ENCODE data around the gene VAMP5.

VAMP5 gene

DNA sequence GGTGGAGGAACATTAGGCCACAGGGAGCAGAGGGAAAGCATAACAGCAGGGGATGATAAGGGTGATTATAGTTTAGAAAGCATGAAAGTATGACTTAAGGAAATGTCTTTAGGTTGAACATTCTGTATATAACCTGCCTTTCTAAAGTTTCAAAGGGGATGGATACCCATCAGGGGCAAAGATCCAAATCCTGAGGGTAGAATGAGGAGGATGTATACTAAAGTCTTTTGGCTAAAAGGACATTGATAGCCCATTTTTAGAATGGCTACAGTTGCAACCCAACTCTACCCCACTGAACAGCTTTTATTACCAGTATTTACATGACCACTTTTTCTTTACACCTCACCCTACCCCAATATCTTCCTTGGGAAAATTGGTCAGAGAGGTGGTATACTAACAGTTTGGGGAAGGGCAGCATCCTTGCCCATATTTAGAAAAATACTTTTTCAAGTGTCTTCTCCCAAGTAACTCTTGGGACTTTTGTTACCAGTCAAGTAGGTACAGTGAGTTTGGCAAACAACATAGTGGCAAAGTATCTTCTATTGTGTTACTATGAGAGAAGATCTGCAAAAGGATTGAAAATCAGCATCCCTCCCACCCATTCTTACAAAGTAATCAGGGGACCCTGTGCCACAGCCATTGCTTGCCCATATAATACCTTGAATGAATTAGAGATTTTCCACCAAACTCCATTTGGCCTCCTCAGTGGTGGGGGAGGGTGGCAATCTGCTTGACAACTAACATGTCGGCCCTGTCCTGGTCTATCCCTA is 37.0 kb upstream of the VAMP5 start:
- no peak for DNase-seq (ENCODE audit: low read depth)
- no peak overlapping the region for H3K4me3 ChIP-seq (ENCODE audit: low read length)
- TF ChIP-seq, protein P1, sequence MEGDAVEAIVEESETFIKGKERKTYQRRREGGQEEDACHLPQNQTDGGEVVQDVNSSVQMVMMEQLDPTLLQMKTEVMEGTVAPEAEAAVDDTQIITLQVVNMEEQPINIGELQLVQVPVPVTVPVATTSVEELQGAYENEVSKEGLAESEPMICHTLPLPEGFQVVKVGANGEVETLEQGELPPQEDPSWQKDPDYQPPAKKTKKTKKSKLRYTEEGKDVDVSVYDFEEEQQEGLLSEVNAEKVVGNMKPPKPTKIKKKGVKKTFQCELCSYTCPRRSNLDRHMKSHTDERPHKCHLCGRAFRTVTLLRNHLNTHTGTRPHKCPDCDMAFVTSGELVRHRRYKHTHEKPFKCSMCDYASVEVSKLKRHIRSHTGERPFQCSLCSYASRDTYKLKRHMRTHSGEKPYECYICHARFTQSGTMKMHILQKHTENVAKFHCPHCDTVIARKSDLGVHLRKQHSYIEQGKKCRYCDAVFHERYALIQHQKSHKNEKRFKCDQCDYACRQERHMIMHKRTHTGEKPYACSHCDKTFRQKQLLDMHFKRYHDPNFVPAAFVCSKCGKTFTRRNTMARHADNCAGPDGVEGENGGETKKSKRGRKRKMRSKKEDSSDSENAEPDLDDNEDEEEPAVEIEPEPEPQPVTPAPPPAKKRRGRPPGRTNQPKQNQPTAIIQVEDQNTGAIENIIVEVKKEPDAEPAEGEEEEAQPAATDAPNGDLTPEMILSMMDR (conservative IDR thresholded peaks at IDR 0.05; ENCODE audit: low read depth, low read length) = no peak

DNA sequence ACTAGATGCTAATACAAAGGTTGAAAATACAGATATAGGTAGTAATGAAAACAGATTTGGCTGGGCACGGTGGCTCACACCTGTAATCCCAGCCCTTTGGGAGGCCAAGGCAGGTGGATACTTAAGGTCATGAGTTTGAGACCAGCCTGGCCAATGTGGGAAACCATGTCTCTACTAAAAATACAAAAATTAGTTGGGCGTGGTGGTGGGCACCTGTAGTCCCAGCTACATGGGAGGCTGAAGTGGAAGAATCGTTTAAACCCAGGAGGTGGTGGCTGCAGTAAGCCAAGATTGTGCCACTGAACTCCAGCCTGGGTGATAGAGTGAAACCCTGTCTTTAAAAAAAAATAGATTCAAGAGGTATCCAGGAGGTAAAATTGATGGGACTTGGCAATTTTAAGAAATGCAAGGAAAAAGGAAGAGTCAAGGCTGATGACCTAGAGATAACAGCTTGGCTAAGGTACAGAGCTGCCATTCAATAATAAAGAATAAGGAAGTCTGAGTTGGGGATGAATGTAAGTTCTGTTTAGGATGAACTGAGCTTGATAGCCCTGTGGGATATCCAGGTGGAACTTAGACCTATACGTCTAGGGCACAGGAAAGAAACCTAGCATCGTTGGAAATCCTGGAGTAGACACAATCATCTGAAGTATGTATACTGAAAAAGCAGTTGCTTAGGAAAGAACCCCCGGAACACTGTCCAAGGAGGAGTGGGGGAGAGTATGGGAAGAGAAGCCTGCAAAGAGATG is 36.2 kb upstream of the VAMP5 start:
- no peak for DNase-seq (ENCODE audit: low read depth)
- no peak overlapping the region for H3K4me3 ChIP-seq (ENCODE audit: low read length)
- TF ChIP-seq, protein P1 (conservative IDR thresholded peaks at IDR 0.05; ENCODE audit: low read depth, low read length) = no peak

DNA sequence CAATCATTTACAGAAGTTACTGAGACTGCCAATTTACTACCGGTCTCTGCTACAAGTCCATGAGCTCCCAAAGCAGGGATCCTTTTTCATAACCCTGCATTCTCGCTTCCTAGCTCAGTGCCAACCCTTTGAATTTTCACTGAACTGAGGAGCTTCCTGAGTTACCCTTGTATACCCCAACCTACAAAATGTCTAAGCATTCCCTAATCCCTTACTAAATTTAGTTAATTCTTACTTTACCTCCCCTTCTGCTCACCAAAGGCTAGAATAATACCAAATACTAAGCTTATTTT is 35.7 kb upstream of the VAMP5 start:
- no peak overlapping the region for H3K4me3 ChIP-seq (ENCODE audit: low read length)
- DNase-seq (ENCODE audit: low read depth) = no peak
- TF ChIP-seq, protein P1 (conservative IDR thresholded peaks at IDR 0.05; ENCODE audit: low read depth, low read length) = no peak

DNA sequence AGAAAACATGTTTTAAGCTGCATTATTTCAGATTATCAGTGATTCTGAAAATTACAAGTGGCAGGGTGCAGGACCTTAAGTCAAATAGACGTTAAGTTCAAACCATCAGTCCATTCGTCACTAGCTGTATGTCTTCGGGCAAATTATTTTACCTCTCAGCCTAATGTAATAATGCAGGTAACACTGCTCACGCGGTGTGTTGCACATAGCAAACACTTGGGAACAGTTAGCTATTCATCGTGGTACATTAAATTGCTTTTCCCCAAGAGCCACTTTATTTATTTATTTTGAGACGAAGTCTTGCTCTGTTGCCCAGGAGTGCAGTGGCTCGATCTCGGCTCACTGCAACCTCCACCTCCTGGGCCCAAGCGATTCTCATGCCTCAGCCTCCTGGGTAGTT is 35.1 kb upstream of the VAMP5 start:
- TF ChIP-seq, protein P1 (conservative IDR thresholded peaks at IDR 0.05; ENCODE audit: low read depth, low read length) = no peak
- DNase-seq (ENCODE audit: low read depth) = no peak
- H3K4me3 ChIP-seq (ENCODE audit: low read length) = no peak overlapping the region

DNA sequence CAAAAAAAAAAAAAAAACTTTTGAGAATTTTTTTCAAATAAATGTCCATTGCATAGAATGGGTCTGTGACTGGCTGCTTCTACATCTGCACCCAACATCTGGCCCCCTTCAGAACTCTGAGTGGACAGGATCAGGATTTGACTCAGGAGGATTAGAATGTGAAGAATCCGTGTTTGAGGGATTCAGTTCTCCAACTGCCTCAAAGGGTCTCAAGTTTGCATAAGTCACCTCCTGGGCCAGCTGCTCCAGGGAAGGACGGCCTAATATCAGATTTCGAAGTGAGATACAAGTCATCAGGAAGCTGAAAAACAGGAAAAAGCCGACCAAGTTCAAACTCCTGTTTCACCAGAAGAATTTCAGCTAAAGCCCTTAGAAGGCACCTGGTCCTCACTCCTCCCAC is 34.4 kb upstream of the VAMP5 start:
- H3K4me3 ChIP-seq (ENCODE audit: low read length) = no peak overlapping the region
- no peak for DNase-seq (ENCODE audit: low read depth)
- TF ChIP-seq, protein P1 (conservative IDR thresholded peaks at IDR 0.05; ENCODE audit: low read depth, low read length) = no peak

DNA sequence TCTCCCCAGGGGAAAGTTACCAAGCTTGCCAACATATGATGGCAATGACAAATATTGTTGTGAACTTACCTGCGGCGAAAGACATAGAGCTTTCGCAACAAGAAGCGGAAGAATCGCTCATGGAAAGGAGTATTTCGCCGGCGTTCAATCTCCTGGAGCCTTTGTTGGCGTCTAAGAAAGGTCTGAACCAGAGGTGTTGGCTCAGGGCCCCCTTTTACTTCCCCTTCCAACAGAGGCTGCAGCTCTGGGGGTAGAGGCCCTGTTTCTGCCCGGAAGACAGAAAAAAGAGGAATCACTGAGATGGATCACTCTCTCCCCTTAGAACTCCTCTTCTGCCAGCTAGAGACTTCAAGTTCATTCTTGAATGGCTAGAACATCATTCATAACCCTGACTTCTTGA is 33.7 kb upstream of the VAMP5 start:
- TF ChIP-seq, protein P1 (conservative IDR thresholded peaks at IDR 0.05; ENCODE audit: low read depth, low read length) = no peak
- H3K4me3 ChIP-seq (ENCODE audit: low read length) = no peak overlapping the region

More for the DNA sequence above, 33.7 kb upstream of the VAMP5 start:
- DNase-seq (ENCODE audit: low read depth) = no peak

All from retinal pigment epithelial cell (primary cell).